Gastroesophageal sphincter (tissue), 4 donors: ENCODE measurements around the gene LMBRD1. TPM values are rescaled to one million over a fixed set of nuclear protein-coding genes. Genes with fewer than 3 reads are reported as not detected.

Source experiments
- ATAC-seq: fragments of 150-250 bp; one replicate; pipeline ENCODE4 v1.9.1; 2016; ENCODE audit warnings: mild to moderate bottlenecking, moderate library complexity
- H3K27ac ChIP-seq, 4 donors: fragments of 200-600 bp; sonication (generic) in 3 of 4; 1 replicate in 3 of 4; 2 replicates in 1 of 4; pipeline ENCODE4 v1.5.1; 2016 to 2019
- H3K27me3 ChIP-seq: fragments of 200-600 bp; sonication (generic); one replicate; pipeline ENCODE4 v1.5.1; 2019
- H3K36me3 ChIP-seq, 2 donors: fragments of 200-600 bp; sonication (generic); one replicate each; pipeline ENCODE4 v1.5.1; 2019; ENCODE audit warnings: control low read depth in 1 of 2
- H3K4me1 ChIP-seq, 3 donors: fragments of 200-600 bp; sonication (generic); 1 replicate in 2 of 3; 2 replicates in 1 of 3; pipeline ENCODE4 v1.5.1; 2016 to 2019; ENCODE audit warnings: control low read depth in 2 of 3
- H3K4me3 ChIP-seq, 2 donors: fragments of 200-600 bp; sonication (generic); one replicate each; pipeline ENCODE4 v1.5.1; 2019; ENCODE audit warnings: mild to moderate bottlenecking in 1 of 2, moderate library complexity in 1 of 2
- H3K9me3 ChIP-seq, 3 donors: fragments of 200-600 bp; sonication (generic); one replicate each; pipeline ENCODE4 v1.5.1; 2017 to 2019; ENCODE audit warnings: control low read depth in 2 of 3
- CTCF ChIP-seq, 4 experiments: fragments of 200-600 bp in 2 of 4; fragments of 450-650 bp in 2 of 4; sonication (generic) in 1 of 4; IDR thresholded peaks; one replicate each; pipeline ENCODE4 v1.5.1; 2017 to 2019; ENCODE audit warnings: antibody characterized with exemption in 4 of 4, mild to moderate bottlenecking in 2 of 4, moderate library complexity in 2 of 4
- EP300 ChIP-seq: sonication (generic); formaldehyde crosslinking; IDR thresholded peaks from one replicate; pipeline ENCODE4 v1.6.1; 2017; ENCODE audit warnings: antibody characterized with exemption, mild to moderate bottlenecking
- POLR2A ChIP-seq, 2 donors: fragments of 450-650 bp; IDR thresholded peaks; one replicate each; pipeline ENCODE4 v1.6.1; 2017; ENCODE audit warnings: antibody characterized with exemption in 2 of 2, mild to moderate bottlenecking in 2 of 2, moderate library complexity in 1 of 2
- POLR2AphosphoS5 ChIP-seq: sonication (generic); formaldehyde crosslinking; IDR thresholded peaks from one replicate; pipeline ENCODE4 v1.6.1; 2017; ENCODE audit warnings: antibody characterized with exemption
- WGBS, 2 donors: methylation state at CpG; one replicate each; pipeline ENCODE4 v1.1.5; 2018; ENCODE audit warnings: low coverage in 1 of 2; 5-methylcytosine and 5-hydroxymethylcytosine counted together
- total RNA-seq, 4 donors: library from RNA; depleted of rRNA; stranded (reverse); fragments of >200 nt; gene quantifications; one replicate each; pipeline ENCODE4 v1.1.0, GENCODE V29; 2016

Gene LMBRD1
- total RNA-seq, 4 donors from 2014 or later = 45.4 to 78.0 (median 60.7) TPM

GRCh38 chr6:69706724-69707123 lies 90.1 kb downstream of the LMBRD1 start:
- H3K4me1 ChIP-seq = peaks cover 0 to under 1% (median 0%) of the 10 kb centered on the region in 3 donors
- H3K4me3 ChIP-seq = no peak overlapping the region
- WGBS, 2 donors = 82 to 100% methylated on average over 1 of the region's 1 CpG
- peaks cover 0 to 15% of the 10 kb centered on the region in 2 donors for H3K36me3 ChIP-seq
- H3K9me3 ChIP-seq = no peaks in the 10 kb centered on the region
- no peak overlapping the region for H3K27ac ChIP-seq
- no peaks in the 10 kb centered on the region for H3K27me3 ChIP-seq
- TF ChIP-seq EP300 = no peak
- TF ChIP-seq POLR2A (IDR thresholded peaks at IDR 0.05) = no peak
- no peak for TF ChIP-seq CTCF (IDR thresholded peaks at IDR 0.05)
- TF ChIP-seq POLR2AphosphoS5 = no peak
- no peak for ATAC-seq

- Histone ChIP-seq H3K4me3 (no peak overlapping the region), H3K27me3 (no peaks in the 10 kb centered on the region), H3K4me1 (no peaks in the 10 kb centered on the region), H3K27ac (no peak overlapping the region), H3K9me3 (no peaks in the 10 kb centered on the region), H3K36me3 (peaks cover 0 to 15% of the 10 kb centered on the region in 2 donors)
- no peak for ATAC-seq
- WGBS, 2 donors = 51 to 80% methylated on average over 3 to 4 of the region's 4 CpGs
- TF ChIP-seq POLR2A (IDR thresholded peaks at IDR 0.05) = no peak
- TF ChIP-seq CTCF (IDR thresholded peaks at IDR 0.05) = no peak
- no peak for TF ChIP-seq POLR2AphosphoS5
- no peak for TF ChIP-seq EP300
These were observed 90.9 kb downstream of the LMBRD1 start for GRCh38 chr6:69705954-69706353.

- Histone ChIP-seq H3K27me3 (no peaks in the 10 kb centered on the region), H3K4me1 (no peaks in the 10 kb centered on the region), H3K9me3 (no peaks in the 10 kb centered on the region), H3K27ac (no peak overlapping the region), H3K4me3 (no peak overlapping the region), H3K36me3 (peaks cover 0 to 19% of the 10 kb centered on the region in 2 donors)
- ATAC-seq = no peak
- WGBS, 2 donors = 86 to 100% methylated on average over 1 of the region's 1 CpG
- TF ChIP-seq POLR2A (IDR thresholded peaks at IDR 0.05) = no peak
- no peak for TF ChIP-seq EP300
- no peak for TF ChIP-seq POLR2AphosphoS5
- no peak for TF ChIP-seq CTCF (IDR thresholded peaks at IDR 0.05)
These were observed 91.9 kb downstream of the LMBRD1 start for GRCh38 chr6:69704916-69705315.

GRCh38 chr6:69699655-69700054 lies 97.2 kb downstream of the LMBRD1 start:
- Histone ChIP-seq H3K27ac (no peak overlapping the region), H3K4me3 (no peak overlapping the region), H3K27me3 (no peaks in the 10 kb centered on the region), H3K4me1 (no peaks in the 10 kb centered on the region), H3K36me3 (peaks cover 0 to 36% of the 10 kb centered on the region in 2 donors), H3K9me3 (no peaks in the 10 kb centered on the region)
- no peak for ATAC-seq
- TF ChIP-seq EP300 (no peak), POLR2AphosphoS5 (no peak), POLR2A (IDR thresholded peaks at IDR 0.05) (no peak), CTCF (IDR thresholded peaks at IDR 0.05) (no peak)

GRCh38 chr6:69696273-69696672 lies 100.5 kb downstream of the LMBRD1 start:
- Histone ChIP-seq H3K4me3 (no peak overlapping the region), H3K27ac (no peak overlapping the region), H3K36me3 (peaks cover 0 to 39% of the 10 kb centered on the region in 2 donors), H3K27me3 (no peaks in the 10 kb centered on the region), H3K4me1 (no peaks in the 10 kb centered on the region), H3K9me3 (no peaks in the 10 kb centered on the region)
- TF ChIP-seq POLR2A (IDR thresholded peaks at IDR 0.05) (no peak), EP300 (no peak), POLR2AphosphoS5 (no peak), CTCF (IDR thresholded peaks at IDR 0.05) (no peak)
- WGBS, 2 donors = 46 to 59% methylated on average over 2 of the region's 2 CpGs
- no peak for ATAC-seq
